ENCODE data around the gene NRAS. TPM values are rescaled to one million over a fixed set of nuclear protein-coding genes. Genes with fewer than 3 reads are reported as not detected.

NRAS gene
- total and polyA plus RNA-seq, 9 of the 15 experiments (the other 6 are each of a cell fraction or from before 2014, with no cell fraction given), result 40.7 to 94.5 (median 75.4) TPM

GRCh38 chr1:114703242-114703641 is 13.3 kb downstream of the NRAS start:
- 83% methylated on average over 1 of the region's 1 CpG for WGBS (ENCODE audit: insufficient coverage, low coverage, missing lambda C conversion rate)
- FAIRE-seq (no peak), ATAC-seq (peak; percentile 19; the same call in 2 of the 3 replicates), DNase-seq (ENCODE audit: extremely low read depth in 1 of 4, low spot score in 3 of 4) (no peak)
- Histone ChIP-seq H2AFZ (ENCODE audit: low read depth, low read length) (no peak overlapping the region), H3K4me2 (ENCODE audit: insufficient read depth, low read length) (no peak overlapping the region), H4K20me1 (replicated peaks; ENCODE audit: control insufficient read depth, insufficient read depth, low read length) (no peaks in the 10 kb centered on the region), H3K4me3 (no peak overlapping the region), H3K4me1 (replicated peaks in 1 of 2; ENCODE audit: control insufficient read depth in 2 of 2, insufficient read depth in 2 of 2, low read length in 2 of 2) (no peaks in the 10 kb centered on the region), H3K79me2 (ENCODE audit: control insufficient read depth, insufficient read depth, low read length) (no peaks in the 10 kb centered on the region), H3K27me3 (ENCODE audit: control insufficient read depth in 2 of 2, insufficient read depth in 2 of 2, low read length in 2 of 2) (peaks cover 6 to 8% of the 10 kb centered on the region in 2 experiments; a peak in 3 of 5 replicates), H3K9me3 (replicated peaks; ENCODE audit: control insufficient read depth, insufficient read depth, low read depth, low read length) (no peaks in the 10 kb centered on the region), H3K36me3 (ENCODE audit: control insufficient read depth, insufficient read depth, low read length) (peaks cover 25% of the 10 kb centered on the region), H3K27ac (ENCODE audit: extremely low read depth, low read depth, low read length) (no peak overlapping the region), H3K9ac (ENCODE audit: insufficient read depth in 1 of 2, low read depth in 2 of 2, low read length in 2 of 2) (no peak overlapping the region), H3K9me1 (ENCODE audit: control insufficient read depth, insufficient read depth, low read length) (no peaks in the 10 kb centered on the region)
- intact Hi-C loops (cut with micrococcal nuclease), result no loop called here
- no peak for TF ChIP-seq ATF1 (CRISPR knock-in tag; IDR thresholded peaks at IDR 0.05)
- TF ChIP-seq ATF1 (tag; IDR thresholded peaks at IDR 0.05), result no peak
- peak in 1 of 3 experiments; percentile 14; a peak in 1 of 6 replicates for TF ChIP-seq ZBTB11 (CRISPR knock-in tag; IDR thresholded peaks at IDR 0.05)
- POLR2A ChIA-PET, result interaction anchor here (0.6 to 2.3 kb wide), 4 partner anchors 9 to 193 kb away, joined by 3 to 9 read pairs (median 3); no protein-coding TSS in a partner anchor
- CTCF ChIA-PET (ENCODE audit: low intra/inter-chr PET ratio), result no interaction called here
- no TSS peak for BruUV-seq (replicated peaks)
- in situ Hi-C loops (cut with MboI), result no loop called here
